CD4-positive, alpha-beta memory T cell (primary cell): Measurements from ENCODE around the gene ZNF618. TPM values are rescaled to one million over a fixed set of nuclear protein-coding genes. Genes with fewer than 3 reads are reported as not detected.

Experiments used
- CTCF ChIA-PET: fragments of 350-600 bp; sonication (Branson Sonifier 250); formaldehyde crosslinking; loops from one replicate; lab custom pipeline; 2021; ENCODE audit warnings: inconsistent platforms; ENCODE audit not compliant: partially characterized antibody; lab: Charles Lee
- POLR2A ChIA-PET: fragments of 350-600 bp; sonication (Branson Sonifier 250); formaldehyde crosslinking; loops from one replicate; lab custom pipeline; 2021; ENCODE audit not compliant: partially characterized antibody; lab: Charles Lee
- DNase-seq, 5 donors: peaks; one replicate each; pipeline versions ENCODE4 v3.0.0 to v3.0.0-alpha.2; 2020 to 2022; ENCODE audit warnings: mixed read lengths in 1 of 5
- H3K27ac ChIP-seq: one replicate; pipeline ENCODE4 v1.7.0; 2013; ENCODE audit warnings: low read depth, low read length
- H3K27me3 ChIP-seq: 2 replicates; pipeline ENCODE4 v1.7.0; 2013; ENCODE audit warnings: mild to moderate bottlenecking, low read length, moderate library complexity; ENCODE audit not compliant: insufficient read depth
- H3K36me3 ChIP-seq: 2 replicates; pipeline ENCODE4 v1.7.0; 2013; ENCODE audit warnings: mild to moderate bottlenecking, low read length, moderate library complexity; ENCODE audit not compliant: insufficient read depth
- H3K4me1 ChIP-seq: 2 replicates; pipeline ENCODE4 v1.7.0; 2013; ENCODE audit warnings: mild to moderate bottlenecking, low read length, moderate library complexity; ENCODE audit not compliant: insufficient read depth
- H3K4me3 ChIP-seq, 2 donors: one replicate each; pipeline ENCODE4 v1.7.0; 2013; ENCODE audit warnings: low read length in 2 of 2, mild to moderate bottlenecking in 1 of 2
- H3K9me3 ChIP-seq, 2 donors: one replicate each; pipeline ENCODE4 v1.7.0; 2013; ENCODE audit warnings: low read length in 2 of 2, control low read depth in 1 of 2; ENCODE audit not compliant: control insufficient read depth in 1 of 2
- H3K27ac Mint-ChIP-seq, 7 donors: one replicate each; pipeline ENCODE4 v1.8.0; 2020 to 2021; ENCODE audit warnings: mixed read lengths in 7 of 7, mild to moderate bottlenecking in 6 of 7, inconsistent platforms in 3 of 7, moderate library complexity in 3 of 7
- H3K27me3 Mint-ChIP-seq, 2 donors: one replicate each; pipeline ENCODE4 v1.8.0; 2020 to 2021; ENCODE audit warnings: mixed read lengths in 2 of 2
- H3K36me3 Mint-ChIP-seq, 2 donors: one replicate each; pipeline ENCODE4 v1.8.0; 2020 to 2021; ENCODE audit warnings: mixed read lengths in 2 of 2, inconsistent platforms in 1 of 2, mild to moderate bottlenecking in 1 of 2
- H3K4me1 Mint-ChIP-seq, 4 donors: one replicate each; pipeline ENCODE4 v1.8.0; 2020 to 2021; ENCODE audit warnings: mixed read lengths in 4 of 4, mild to moderate bottlenecking in 1 of 4
- H3K4me3 Mint-ChIP-seq, 8 donors: one replicate each; pipeline ENCODE4 v1.8.0; 2020 to 2021; ENCODE audit warnings: mixed read lengths in 8 of 8, mild to moderate bottlenecking in 7 of 8, moderate library complexity in 6 of 8, inconsistent platforms in 3 of 8
- H3K9me3 Mint-ChIP-seq, 8 donors: one replicate each; pipeline ENCODE4 v1.8.0; 2020 to 2021; ENCODE audit warnings: mixed read lengths in 8 of 8, mild to moderate bottlenecking in 5 of 8, inconsistent platforms in 3 of 8, moderate library complexity in 1 of 8
- intact Hi-C: fragments of 100-400 bp; cut with micrococcal nuclease; formaldehyde crosslinking; loops from one replicate; pipeline ENCODE4 v1.15.1; 2023
- polyA plus RNA-seq, 2 donors: library from polyadenylated mRNA; unstranded; fragments of 300-500 nt; fragmentation: Illumina TruSeq; gene quantifications; one replicate each; pipeline ENCODE4 v1.2.3, GENCODE V29; 2021
- total RNA-seq, 2 experiments: library from RNA; stranded (reverse); gene quantifications; one replicate each; pipeline ENCODE4 v1.2.3, GENCODE V29; 2021

The ZNF618 gene
- total and polyA plus RNA-seq, 4 experiments from 2014 or later: 0.79 to 1.7 (median 0.80) TPM; not detected in 1

- Histone ChIP-seq H3K4me1 (no peaks in the 10 kb centered on the region), H3K9me3 (no peaks in the 10 kb centered on the region), H3K27ac (no peak overlapping the region), H3K27me3 (no peaks in the 10 kb centered on the region), H3K4me3 (no peak overlapping the region), H3K36me3 (no peaks in the 10 kb centered on the region)
- POLR2A ChIA-PET: no interaction called here
- DNase-seq: no peak
- Mint-ChIP-seq H3K27me3 (peaks cover 0 to 3% of the 10 kb centered on the region in 2 donors), H3K4me3 (no peak overlapping the region), H3K9me3 (peaks cover 0 to 35% (median 30%) of the 10 kb centered on the region in 8 donors), H3K36me3 (peaks cover 9 to 12% of the 10 kb centered on the region in 2 donors), H3K4me1 (no peaks in the 10 kb centered on the region), H3K27ac (no peak overlapping the region)
- CTCF ChIA-PET: no interaction called here
- intact Hi-C loops: no loop called here
Measured at GRCh38 chr9:114025760-114026159, 149.7 kb downstream of the ZNF618 start.

GRCh38 chr9:114026335-114026734 is 150.2 kb downstream of the ZNF618 start:
- Histone ChIP-seq H3K4me3 (no peak overlapping the region), H3K27ac (no peak overlapping the region), H3K27me3 (no peaks in the 10 kb centered on the region), H3K9me3 (no peaks in the 10 kb centered on the region), H3K4me1 (no peaks in the 10 kb centered on the region), H3K36me3 (no peaks in the 10 kb centered on the region)
- CTCF ChIA-PET: no interaction called here
- Mint-ChIP-seq H3K27me3 (peaks cover 0 to 3% of the 10 kb centered on the region in 2 donors), H3K27ac (no peak overlapping the region), H3K36me3 (peaks cover 9 to 12% of the 10 kb centered on the region in 2 donors), H3K9me3 (peaks cover 0 to 35% (median 30%) of the 10 kb centered on the region in 8 donors), H3K4me1 (no peaks in the 10 kb centered on the region), H3K4me3 (no peak overlapping the region)
- intact Hi-C loops: no loop called here
- DNase-seq: no peak
- POLR2A ChIA-PET: no interaction called here

- peaks cover 0 to 3% of the 10 kb centered on the region in 2 donors for H3K27me3 Mint-ChIP-seq
- intact Hi-C loops: no loop called here
- Histone ChIP-seq H3K9me3 (no peaks in the 10 kb centered on the region), H3K36me3 (no peaks in the 10 kb centered on the region), H3K27me3 (no peaks in the 10 kb centered on the region), H3K4me3 (no peak overlapping the region), H3K27ac (no peak overlapping the region), H3K4me1 (no peaks in the 10 kb centered on the region)
- H3K9me3 Mint-ChIP-seq: peaks cover 0 to 32% (median 28%) of the 10 kb centered on the region in 8 donors
- no peaks in the 10 kb centered on the region for H3K4me1 Mint-ChIP-seq
- ChIA-PET CTCF (no interaction called here), POLR2A (no interaction called here)
- DNase-seq: no peak
- no peak overlapping the region for H3K4me3 Mint-ChIP-seq
- no peak overlapping the region for H3K27ac Mint-ChIP-seq
- peaks cover 9 to 12% of the 10 kb centered on the region in 2 donors for H3K36me3 Mint-ChIP-seq
Measured at GRCh38 chr9:114027159-114027862, 151.2 kb downstream of the ZNF618 start.

- H3K9me3 ChIP-seq: no peaks in the 10 kb centered on the region
- peaks cover 0 to 26% (median 21%) of the 10 kb centered on the region in 8 donors for H3K9me3 Mint-ChIP-seq
- no peaks in the 10 kb centered on the region for H3K4me1 ChIP-seq
- H3K27me3 ChIP-seq: no peaks in the 10 kb centered on the region
- ChIA-PET POLR2A (no interaction called here), CTCF (no interaction called here)
- peaks cover 0 to 3% of the 10 kb centered on the region in 2 donors for H3K27me3 Mint-ChIP-seq
- no peak overlapping the region for H3K4me3 Mint-ChIP-seq
- H3K27ac ChIP-seq: no peak overlapping the region
- no peaks in the 10 kb centered on the region for H3K36me3 ChIP-seq
- no peaks in the 10 kb centered on the region for H3K4me1 Mint-ChIP-seq
- H3K27ac Mint-ChIP-seq: no peak overlapping the region
- DNase-seq: no peak
- intact Hi-C loops: no loop called here
- H3K4me3 ChIP-seq: no peak overlapping the region
- H3K36me3 Mint-ChIP-seq: peaks cover 6 to 12% of the 10 kb centered on the region in 2 donors
Measured at GRCh38 chr9:114027863-114028465, 151.9 kb downstream of the ZNF618 start.

GRCh38 chr9:114028646-114029045 is 152.5 kb downstream of the ZNF618 start:
- Histone ChIP-seq H3K9me3 (no peaks in the 10 kb centered on the region), H3K4me1 (no peaks in the 10 kb centered on the region), H3K27me3 (no peaks in the 10 kb centered on the region), H3K27ac (no peak overlapping the region), H3K4me3 (no peak overlapping the region), H3K36me3 (no peaks in the 10 kb centered on the region)
- H3K4me3 Mint-ChIP-seq: no peak overlapping the region
- DNase-seq: no peak
- intact Hi-C loops: no loop called here
- peaks cover 0 to 19% (median 16%) of the 10 kb centered on the region in 8 donors for H3K9me3 Mint-ChIP-seq
- H3K4me1 Mint-ChIP-seq: no peaks in the 10 kb centered on the region
- peaks cover 0 to 3% of the 10 kb centered on the region in 2 donors for H3K27me3 Mint-ChIP-seq
- peaks cover 6 to 10% of the 10 kb centered on the region in 2 donors for H3K36me3 Mint-ChIP-seq
- ChIA-PET POLR2A (no interaction called here), CTCF (no interaction called here)
- H3K27ac Mint-ChIP-seq: no peak overlapping the region

- H3K9me3 Mint-ChIP-seq: peaks cover 0 to 11% (median 7%) of the 10 kb centered on the region in 8 donors
- no peak overlapping the region for H3K27ac Mint-ChIP-seq
- intact Hi-C loops: loop anchor here (1.0 kb wide), 1 partner anchor 22 kb away; no protein-coding TSS in a partner anchor
Measured at GRCh38 chr9:114029311-114030170, 153.4 kb downstream of the ZNF618 start.

GRCh38 chr9:114030364-114030763 is 154.3 kb downstream of the ZNF618 start:
- Mint-ChIP-seq H3K4me1 (no peaks in the 10 kb centered on the region), H3K9me3 (peaks cover 0 to 6% (median 1%) of the 10 kb centered on the region in 8 donors), H3K27ac (no peak overlapping the region), H3K4me3 (no peak overlapping the region), H3K27me3 (peaks cover 0 to 2% of the 10 kb centered on the region in 2 donors), H3K36me3 (peaks cover 0 to under 1% of the 10 kb centered on the region in 2 donors)
- H3K36me3 ChIP-seq: no peaks in the 10 kb centered on the region
- H3K27me3 ChIP-seq: no peaks in the 10 kb centered on the region
- H3K27ac ChIP-seq: no peak overlapping the region
- no peak for DNase-seq
- CTCF ChIA-PET: no interaction called here
- POLR2A ChIA-PET: no interaction called here
- H3K4me1 ChIP-seq: no peaks in the 10 kb centered on the region
- intact Hi-C loops: loop anchor here (1.0 kb wide), 1 partner anchor 23 kb away; no protein-coding TSS in a partner anchor
- H3K9me3 ChIP-seq: no peaks in the 10 kb centered on the region
- H3K4me3 ChIP-seq: no peak overlapping the region

More at GRCh38 chr9:114029311-114030170, 153.4 kb downstream of the ZNF618 start:
- Histone ChIP-seq H3K4me3 (no peak overlapping the region), H3K9me3 (no peaks in the 10 kb centered on the region), H3K27ac (no peak overlapping the region), H3K27me3 (no peaks in the 10 kb centered on the region), H3K36me3 (no peaks in the 10 kb centered on the region), H3K4me1 (no peaks in the 10 kb centered on the region)
- H3K36me3 Mint-ChIP-seq: peaks cover 6 to 7% of the 10 kb centered on the region in 2 donors
- CTCF ChIA-PET: no interaction called here
- no peaks in the 10 kb centered on the region for H3K4me1 Mint-ChIP-seq
- H3K4me3 Mint-ChIP-seq: no peak overlapping the region
- DNase-seq: no peak
- H3K27me3 Mint-ChIP-seq: peaks cover 0 to 3% of the 10 kb centered on the region in 2 donors
- POLR2A ChIA-PET: no interaction called here
